NCI-H1092 treated with DMSO at 0.1 percent for 48 hours (cell line): Measurements from ENCODE around the gene ITGB5.

Source experiments
- DNase-seq: peaks from one replicate; lab custom pipeline; 2025; lab: John Stamatoyannopoulos, UW

ITGB5 gene

DNA sequence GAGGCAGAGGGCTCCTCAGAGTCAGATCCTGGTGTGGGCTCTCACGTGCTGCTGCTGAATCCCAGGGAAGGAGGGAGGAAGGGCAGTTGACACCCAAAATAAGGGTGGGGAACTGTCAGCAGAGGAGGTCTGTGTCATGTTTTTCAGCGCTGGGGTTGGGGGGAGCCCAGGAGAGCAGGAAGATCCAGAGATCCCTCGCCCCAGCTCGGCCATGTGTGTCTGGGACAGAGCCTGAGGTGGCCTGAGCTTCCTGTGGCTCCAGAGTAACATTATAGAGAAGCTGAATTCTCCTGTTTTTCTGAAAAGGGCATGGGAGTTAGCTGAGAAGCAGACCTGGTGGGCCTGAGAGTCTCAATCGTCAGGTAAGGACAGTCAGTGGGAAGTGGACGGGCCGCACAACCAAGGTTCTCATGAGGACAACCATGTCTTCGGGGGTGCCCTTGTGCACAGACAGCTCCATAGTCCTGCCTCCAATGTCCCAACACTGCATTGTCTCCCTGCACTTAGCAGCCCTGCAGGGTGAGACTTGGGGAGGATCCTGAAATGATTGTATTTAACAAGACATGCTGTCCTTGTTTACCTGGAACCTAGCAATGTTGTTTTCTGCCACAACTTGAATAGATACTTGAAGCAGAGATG is 138.5 kb downstream of the ITGB5 start:
- DNase-seq = no peak

GRCh38 chr3:124747111-124747981 is 139.8 kb downstream of the ITGB5 start:
- no peak for DNase-seq

DNA sequence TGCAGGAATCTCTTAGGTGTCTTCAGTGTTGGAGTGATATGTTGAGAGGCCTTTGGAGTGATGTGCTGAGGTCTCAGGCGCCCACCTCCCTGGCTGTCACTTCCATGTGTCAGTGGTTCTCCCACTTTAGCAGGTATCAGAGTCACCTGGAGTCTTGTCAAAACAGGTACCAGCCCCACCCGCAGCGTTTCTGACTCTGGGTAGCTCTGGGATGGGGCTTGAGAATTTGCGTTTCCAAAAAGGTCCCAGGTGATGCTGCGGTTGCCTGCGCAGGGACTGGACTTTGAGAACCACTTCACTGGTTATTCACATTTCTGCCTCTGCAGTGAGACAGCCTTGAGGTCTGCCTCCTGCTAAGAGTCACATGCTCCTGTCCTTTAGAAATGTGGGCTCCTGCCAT is 141.4 kb downstream of the ITGB5 start:
- no peak for DNase-seq

DNA sequence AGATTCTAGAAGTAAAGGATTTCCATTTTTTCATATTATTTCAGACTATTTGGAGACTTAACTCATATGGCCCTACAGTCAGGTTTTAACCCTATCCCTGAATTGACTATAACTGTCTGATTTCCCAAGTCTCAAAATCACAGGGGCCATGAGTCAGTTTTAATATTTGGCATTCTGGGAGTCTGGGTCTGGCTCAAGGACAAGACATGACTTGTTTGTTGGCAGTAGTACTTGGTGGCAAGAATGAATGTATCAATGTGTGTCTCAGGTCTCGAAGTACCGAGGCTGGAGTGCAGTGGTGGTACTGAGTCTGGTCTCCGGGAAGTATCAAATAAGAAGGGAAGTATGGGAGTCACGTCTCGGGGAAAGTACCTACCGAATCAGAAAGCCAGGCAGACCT is 146.1 kb downstream of the ITGB5 start:
- no peak for DNase-seq

- no peak for DNase-seq
These were observed 155.4 kb downstream of the ITGB5 start for GRCh38 chr3:124731760-124732159.

DNA sequence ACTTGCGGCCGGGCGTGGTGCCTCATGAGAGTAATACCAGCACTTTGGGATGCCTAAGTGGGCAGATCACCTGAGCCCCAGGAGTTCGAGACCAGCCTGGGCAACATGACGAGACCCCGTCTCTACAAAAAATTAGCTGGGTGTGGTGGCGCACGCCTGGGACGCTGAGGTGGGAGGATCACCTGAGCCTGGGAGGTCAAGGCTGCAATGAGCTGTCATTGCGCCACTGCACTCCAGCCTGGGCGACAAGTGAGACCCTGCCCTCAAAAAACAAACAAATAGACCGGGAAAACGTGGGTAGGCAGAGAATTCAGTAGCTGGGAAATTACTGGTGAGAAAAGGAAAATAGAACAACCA is 156.2 kb downstream of the ITGB5 start:
- no peak for DNase-seq

DNA sequence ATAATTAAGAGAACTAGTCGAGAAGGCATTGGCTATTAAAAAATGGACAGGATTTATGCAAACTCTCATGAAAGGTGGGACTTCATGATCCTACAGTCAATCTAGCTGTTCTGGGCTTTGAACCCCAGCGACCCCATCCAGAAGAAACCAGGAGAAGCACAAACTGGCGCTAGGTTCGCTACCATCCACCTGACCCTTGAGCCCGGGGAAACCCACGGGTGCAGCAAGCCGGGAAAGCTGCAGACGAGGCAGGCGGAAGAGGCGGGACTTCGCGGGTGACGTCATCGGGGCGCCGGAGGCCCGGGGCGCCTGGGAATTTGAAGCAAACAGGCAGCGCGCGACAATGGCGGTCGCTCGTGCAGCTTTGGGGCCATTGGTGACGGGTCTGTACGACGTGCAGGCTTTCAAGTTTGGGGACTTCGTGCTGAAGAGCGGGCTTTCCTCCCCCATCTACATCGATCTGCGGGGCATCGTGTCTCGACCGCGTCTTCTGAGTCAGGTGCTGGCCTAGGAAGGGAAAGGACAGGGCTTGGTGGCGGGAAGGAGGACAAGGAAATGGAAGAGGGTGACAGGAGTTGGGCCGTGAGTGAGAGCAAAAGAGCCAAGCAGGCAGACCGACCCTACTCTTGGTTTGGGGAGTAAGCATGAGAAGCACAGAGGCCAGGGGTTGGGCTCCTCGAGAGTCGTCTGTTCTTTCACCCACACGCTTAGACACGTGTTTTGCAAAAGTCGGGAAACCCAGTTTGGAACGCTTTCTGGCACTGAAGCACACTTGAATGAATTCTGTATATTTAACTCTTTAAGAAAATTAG is 156.8 kb downstream of the ITGB5 start, which contains the start of gene UMPS:
UMPS (plus strand) TSS at position 324 of the 812 bp plus-strand sequence; CDS start at position 344, 20 bp downstream.
- DNase-seq = peak; percentile 89

DNA sequence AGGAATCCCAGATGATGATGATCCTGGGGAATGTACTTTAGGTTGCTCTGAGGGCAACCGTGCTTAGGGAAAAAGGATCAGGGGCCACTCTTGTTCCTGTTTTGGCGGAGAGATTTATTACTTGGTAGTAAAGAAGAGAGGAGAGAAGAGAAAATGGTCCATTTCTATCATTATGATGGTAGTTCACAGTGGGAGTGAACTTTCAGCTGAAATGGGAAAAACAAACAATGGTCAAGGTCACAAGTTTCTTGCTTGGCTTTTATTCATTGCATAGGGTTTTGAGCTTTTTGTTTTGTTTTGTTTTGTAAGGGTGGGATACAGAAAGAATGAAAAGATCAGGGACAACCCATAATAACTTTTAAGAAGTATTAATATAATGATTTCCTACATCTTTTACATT is 164.6 kb downstream of the ITGB5 start:
- no peak for DNase-seq

GRCh38 chr3:124714223-124714853 is 172.8 kb downstream of the ITGB5 start:
- no peak for DNase-seq
